ENCODE data around the gene FAXDC2.
"Not testable (repeated sequence)": the region's sequence is repeated elsewhere in the genome, so short reads cannot be mapped to it uniquely, and the experiment has no call there.

The FAXDC2 gene

DNA sequence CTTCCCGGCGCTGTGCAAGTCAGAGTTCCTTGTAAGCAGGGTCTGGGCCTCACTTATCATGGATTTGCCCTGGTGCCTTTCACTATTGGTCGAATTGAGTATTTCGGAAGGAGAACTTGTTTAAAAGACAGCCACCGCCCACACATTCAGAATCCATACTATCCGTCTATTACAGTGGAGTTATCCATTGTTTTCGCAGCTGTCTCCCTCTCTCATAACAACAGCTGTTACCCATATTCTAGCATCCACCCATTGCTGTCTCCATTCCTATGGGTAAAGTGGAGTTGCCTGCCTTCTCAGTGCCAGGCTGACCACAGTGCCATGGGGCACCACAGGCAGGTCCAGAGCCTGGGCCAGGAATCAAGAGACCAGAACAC, 20.2 kb downstream of the FAXDC2 start:
- TF ChIP-seq CTCF (IDR thresholded peaks at IDR 0.05; ENCODE audit: borderline replicate concordance, insufficient read depth, low read depth, low read length) = no peak

GRCh38 chr5:154829589-154830218, 20.7 kb downstream of the FAXDC2 start:
- no peak for TF ChIP-seq CTCF (IDR thresholded peaks at IDR 0.05; ENCODE audit: borderline replicate concordance, insufficient read depth, low read depth, low read length)
- H3K4me3 ChIP-seq (ENCODE audit: low read depth, low read length) = no peak overlapping the region

More for the DNA sequence above, 20.2 kb downstream of the FAXDC2 start:
- H3K4me3 ChIP-seq (ENCODE audit: low read depth, low read length) = no peak overlapping the region

DNA sequence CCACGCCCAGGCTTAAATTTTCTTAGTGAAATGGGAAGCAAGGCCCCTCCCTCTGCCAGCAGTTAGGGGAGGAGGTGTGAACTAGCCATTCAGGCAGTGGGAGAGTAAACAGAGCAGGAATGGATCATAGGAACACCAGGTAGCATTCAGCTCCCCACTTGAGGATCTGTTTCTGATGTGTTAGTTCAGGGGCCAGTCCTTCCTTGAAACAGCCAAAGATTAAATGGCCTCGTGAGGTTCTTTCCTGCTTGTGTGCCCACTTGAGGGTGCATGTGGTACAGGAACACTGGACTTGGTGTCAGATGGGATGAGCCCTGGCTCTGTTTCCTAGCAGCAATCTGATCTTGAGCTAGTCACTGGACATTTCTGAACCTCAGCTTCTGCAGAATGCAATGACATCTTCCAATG, 21.2 kb downstream of the FAXDC2 start:
- no peak for TF ChIP-seq CTCF (IDR thresholded peaks at IDR 0.05; ENCODE audit: borderline replicate concordance, insufficient read depth, low read depth, low read length)
- no peak overlapping the region for H3K4me3 ChIP-seq (ENCODE audit: low read depth, low read length)

GRCh38 chr5:154824070-154824469, 26.3 kb downstream of the FAXDC2 start:
- no peak overlapping the region for H3K4me3 ChIP-seq (ENCODE audit: low read depth, low read length)
- TF ChIP-seq CTCF (IDR thresholded peaks at IDR 0.05; ENCODE audit: borderline replicate concordance, insufficient read depth, low read depth, low read length) = no peak

DNA sequence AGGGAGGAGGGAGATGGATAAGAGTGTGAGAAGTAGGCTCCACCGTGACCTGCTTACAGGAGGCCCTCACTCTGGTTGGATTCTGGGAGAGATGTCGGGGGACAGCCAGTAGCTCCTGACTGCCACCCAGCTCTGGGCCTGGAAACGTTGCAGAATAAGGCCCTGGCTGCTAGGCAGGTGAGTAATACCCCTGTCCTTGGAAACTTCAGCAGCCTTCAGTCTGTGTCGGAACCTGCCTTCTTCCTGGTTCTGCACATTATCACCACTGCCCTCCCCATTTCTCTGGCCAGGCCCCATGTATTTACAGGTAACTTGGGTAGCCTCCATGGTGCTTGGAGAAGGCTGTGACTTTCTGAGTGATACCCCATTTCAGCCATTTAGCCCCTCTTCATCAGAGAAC, 26.8 kb downstream of the FAXDC2 start:
- no peak for TF ChIP-seq CTCF (IDR thresholded peaks at IDR 0.05; ENCODE audit: borderline replicate concordance, insufficient read depth, low read depth, low read length)
- no peak overlapping the region for H3K4me3 ChIP-seq (ENCODE audit: low read depth, low read length)

DNA sequence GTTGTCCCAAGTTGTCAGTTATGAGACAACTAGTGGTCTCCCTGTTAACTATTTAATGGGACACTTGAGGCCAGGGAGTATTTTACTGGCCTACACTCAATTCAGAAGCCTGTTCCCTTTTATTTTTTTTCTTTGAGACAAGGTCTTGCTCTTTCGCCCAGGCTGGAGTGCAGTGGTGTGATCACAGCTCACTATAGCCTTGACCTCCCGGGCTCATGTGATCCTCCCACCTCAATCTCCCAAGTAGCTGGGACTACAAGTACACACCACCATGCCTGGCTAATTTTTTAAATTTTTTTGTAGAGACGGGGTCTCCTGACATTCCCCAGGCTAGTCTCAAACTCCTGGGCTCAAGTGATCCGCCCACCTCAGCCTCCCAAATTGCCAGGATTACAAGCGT, 27.5 kb downstream of the FAXDC2 start:
- H3K4me3 ChIP-seq (ENCODE audit: low read depth, low read length) = not testable (repeated sequence)

GRCh38 chr5:154820383-154820782, 30.0 kb downstream of the FAXDC2 start:
- no peak for TF ChIP-seq CTCF (IDR thresholded peaks at IDR 0.05; ENCODE audit: borderline replicate concordance, insufficient read depth, low read depth, low read length)
- no peak overlapping the region for H3K4me3 ChIP-seq (ENCODE audit: low read depth, low read length)

DNA sequence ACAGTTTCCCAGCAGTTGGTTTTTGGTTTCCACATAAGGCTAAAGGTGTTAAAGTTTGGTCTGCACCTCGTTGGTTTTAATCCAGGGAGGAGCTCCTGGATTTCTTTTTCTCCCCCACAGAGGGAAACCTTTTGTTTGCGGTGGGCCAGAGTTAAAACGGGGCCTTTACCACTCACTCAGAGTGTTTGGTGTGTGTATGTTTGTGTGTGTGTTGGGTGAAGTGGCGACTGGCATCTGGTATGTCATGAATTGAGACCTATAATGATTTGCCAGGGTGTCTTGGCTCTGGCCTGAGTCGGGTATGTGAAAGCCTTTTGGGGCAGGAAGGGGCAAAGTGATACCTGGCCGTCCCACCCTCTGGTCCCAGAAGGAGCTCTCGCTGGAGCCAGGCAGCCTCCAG, 30.9 kb downstream of the FAXDC2 start:
- no peak overlapping the region for H3K4me3 ChIP-seq (ENCODE audit: low read depth, low read length)
- no peak for TF ChIP-seq CTCF (IDR thresholded peaks at IDR 0.05; ENCODE audit: borderline replicate concordance, insufficient read depth, low read depth, low read length)
